Parathyroid adenoma (tissue), 2 donors: ENCODE results near the gene C18orf63.

Experiments
- H2AFZ ChIP-seq: fragments of 300-600 bp; sonication (generic); one replicate; pipeline ENCODE4 v1.7.0; 2017; ENCODE audit warnings: antibody characterized with exemption, mild to moderate bottlenecking
- H3K27ac ChIP-seq: fragments of 300-600 bp; sonication (generic); one replicate; pipeline ENCODE4 v1.7.0; 2017
- H3K27me3 ChIP-seq: fragments of 300-600 bp; sonication (generic); one replicate; pipeline ENCODE4 v1.7.0; 2017; ENCODE audit warnings: low read length; ENCODE audit not compliant: control insufficient read depth, insufficient read depth
- H3K36me3 ChIP-seq: fragments of 300-600 bp; sonication (generic); one replicate; pipeline ENCODE4 v1.7.0; 2017; ENCODE audit warnings: low read length; ENCODE audit not compliant: control insufficient read depth, insufficient read depth
- H3K4me1 ChIP-seq: fragments of 300-600 bp; sonication (generic); one replicate; pipeline ENCODE4 v1.7.0; 2017; ENCODE audit warnings: control low read depth
- H3K4me2 ChIP-seq: fragments of 300-600 bp; sonication (generic); one replicate; pipeline ENCODE4 v1.7.0; 2017; ENCODE audit warnings: low read length
- H3K4me3 ChIP-seq: fragments of 300-600 bp; sonication (generic); one replicate; pipeline ENCODE4 v1.7.0; 2017; ENCODE audit warnings: low read depth, low read length
- H3K79me2 ChIP-seq: fragments of 300-600 bp; sonication (generic); one replicate; pipeline ENCODE4 v1.7.0; 2017; ENCODE audit warnings: control low read depth
- H3K9ac ChIP-seq: fragments of 300-600 bp; sonication (generic); one replicate; pipeline ENCODE4 v1.7.0; 2017; ENCODE audit warnings: mild to moderate bottlenecking
- H3K9me3 ChIP-seq: fragments of 300-600 bp; sonication (generic); one replicate; pipeline ENCODE4 v1.7.0; 2017; ENCODE audit warnings: low read length; ENCODE audit not compliant: control insufficient read depth
- TF ChIP-seq, protein P1 (sequence below): fragments of 300-600 bp; sonication (generic); IDR thresholded peaks from one replicate; pipeline ENCODE4 v1.7.0; 2017; ENCODE audit warnings: antibody characterized with exemption, mild to moderate bottlenecking
- donor health status: primary hyperparathyroidism.

The C18orf63 gene

DNA sequence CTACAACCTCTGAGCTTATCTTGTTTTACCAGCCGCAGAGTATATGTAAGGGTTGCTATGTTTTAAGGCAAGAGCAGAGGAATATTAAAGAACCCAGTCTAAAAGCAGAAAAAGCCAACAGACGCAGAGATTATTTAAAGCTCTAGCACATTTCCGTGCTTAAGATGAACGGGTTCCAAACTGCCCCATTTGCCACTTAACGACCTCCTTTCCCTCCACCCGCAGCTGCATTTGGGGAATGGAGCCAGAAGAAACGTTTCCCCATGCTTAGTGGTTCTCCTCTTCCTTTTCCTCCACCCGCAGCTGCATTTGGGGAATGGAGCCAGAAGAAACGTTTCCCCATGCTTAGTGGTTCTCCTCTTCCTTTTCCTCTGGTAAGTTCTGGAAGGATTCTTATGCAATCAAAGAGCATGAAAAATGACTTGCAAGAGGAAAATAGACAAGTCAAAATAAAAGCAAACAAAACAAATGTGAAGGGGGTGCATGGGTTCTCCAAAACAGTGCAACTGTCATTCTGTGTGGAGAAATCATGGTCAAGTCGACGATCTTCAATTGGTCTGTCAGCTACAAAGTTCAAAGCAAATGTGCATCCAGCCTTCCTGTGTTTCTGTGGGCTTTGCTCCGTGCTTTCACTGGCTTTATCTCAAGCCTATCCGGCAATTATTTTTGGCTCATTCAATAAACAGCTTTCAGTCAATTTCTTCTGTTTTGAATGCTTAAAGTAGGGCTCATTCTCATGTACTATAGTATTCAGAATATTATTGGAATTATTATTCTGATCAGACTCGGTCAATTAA is 83.7 kb downstream of the C18orf63 start:
- no peak overlapping the region for H3K27ac ChIP-seq
- H3K4me1 ChIP-seq: no peaks in the 10 kb centered on the region
- no peaks in the 10 kb centered on the region for H3K27me3 ChIP-seq
- TF ChIP-seq, protein P1, sequence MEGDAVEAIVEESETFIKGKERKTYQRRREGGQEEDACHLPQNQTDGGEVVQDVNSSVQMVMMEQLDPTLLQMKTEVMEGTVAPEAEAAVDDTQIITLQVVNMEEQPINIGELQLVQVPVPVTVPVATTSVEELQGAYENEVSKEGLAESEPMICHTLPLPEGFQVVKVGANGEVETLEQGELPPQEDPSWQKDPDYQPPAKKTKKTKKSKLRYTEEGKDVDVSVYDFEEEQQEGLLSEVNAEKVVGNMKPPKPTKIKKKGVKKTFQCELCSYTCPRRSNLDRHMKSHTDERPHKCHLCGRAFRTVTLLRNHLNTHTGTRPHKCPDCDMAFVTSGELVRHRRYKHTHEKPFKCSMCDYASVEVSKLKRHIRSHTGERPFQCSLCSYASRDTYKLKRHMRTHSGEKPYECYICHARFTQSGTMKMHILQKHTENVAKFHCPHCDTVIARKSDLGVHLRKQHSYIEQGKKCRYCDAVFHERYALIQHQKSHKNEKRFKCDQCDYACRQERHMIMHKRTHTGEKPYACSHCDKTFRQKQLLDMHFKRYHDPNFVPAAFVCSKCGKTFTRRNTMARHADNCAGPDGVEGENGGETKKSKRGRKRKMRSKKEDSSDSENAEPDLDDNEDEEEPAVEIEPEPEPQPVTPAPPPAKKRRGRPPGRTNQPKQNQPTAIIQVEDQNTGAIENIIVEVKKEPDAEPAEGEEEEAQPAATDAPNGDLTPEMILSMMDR: no peak
- no peaks in the 10 kb centered on the region for H3K36me3 ChIP-seq
- H3K9me3 ChIP-seq: no peaks in the 10 kb centered on the region
- no peak overlapping the region for H2AFZ ChIP-seq
- H3K9ac ChIP-seq: no peak overlapping the region
- H3K4me3 ChIP-seq: no peak overlapping the region
- no peak overlapping the region for H3K4me2 ChIP-seq
- no peaks in the 10 kb centered on the region for H3K79me2 ChIP-seq

GRCh38 chr18:74400813-74401212 is 85.2 kb downstream of the C18orf63 start:
- TF ChIP-seq, protein P1: no peak
- Histone ChIP-seq H3K9ac (no peak overlapping the region), H3K79me2 (no peaks in the 10 kb centered on the region), H3K36me3 (no peaks in the 10 kb centered on the region), H2AFZ (no peak overlapping the region), H3K4me2 (no peak overlapping the region), H3K27ac (no peak overlapping the region), H3K27me3 (no peaks in the 10 kb centered on the region), H3K9me3 (no peaks in the 10 kb centered on the region), H3K4me1 (no peaks in the 10 kb centered on the region), H3K4me3 (no peak overlapping the region)

- Histone ChIP-seq H3K79me2 (no peaks in the 10 kb centered on the region), H3K9ac (no peak overlapping the region), H3K4me3 (no peak overlapping the region), H3K27me3 (no peaks in the 10 kb centered on the region), H3K27ac (no peak overlapping the region), H3K9me3 (no peaks in the 10 kb centered on the region), H3K36me3 (no peaks in the 10 kb centered on the region), H2AFZ (no peak overlapping the region), H3K4me1 (no peaks in the 10 kb centered on the region), H3K4me2 (no peak overlapping the region)
- TF ChIP-seq, protein P1: no peak
Measured at GRCh38 chr18:74402806-74403433, 87.3 kb downstream of the C18orf63 start.

DNA sequence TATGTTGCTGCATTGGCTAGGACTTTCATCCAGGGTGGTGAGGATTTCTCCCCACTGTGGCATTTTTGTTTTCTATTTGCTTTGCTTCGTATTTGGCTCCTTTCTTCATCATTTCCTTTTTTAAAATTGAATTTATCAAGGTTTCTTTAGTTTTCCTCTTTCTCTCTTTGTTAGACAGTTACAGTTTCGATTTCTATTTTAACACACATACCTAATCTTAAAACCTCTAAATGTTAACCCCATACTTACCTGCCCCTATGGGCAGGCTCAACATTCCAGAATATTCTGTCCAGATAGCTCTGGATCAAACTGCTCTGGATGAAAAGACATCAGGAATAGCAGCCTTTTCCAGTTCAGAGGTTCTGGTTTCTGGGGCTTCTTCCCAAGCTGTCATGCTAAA is 92.2 kb downstream of the C18orf63 start:
- TF ChIP-seq, protein P1: no peak
- Histone ChIP-seq H3K9me3 (no peaks in the 10 kb centered on the region), H3K27me3 (no peaks in the 10 kb centered on the region), H3K4me1 (no peaks in the 10 kb centered on the region), H3K27ac (no peak overlapping the region), H2AFZ (no peak overlapping the region), H3K79me2 (no peaks in the 10 kb centered on the region), H3K9ac (no peak overlapping the region), H3K4me2 (no peak overlapping the region), H3K4me3 (no peak overlapping the region), H3K36me3 (no peaks in the 10 kb centered on the region)
